Dendritic cell treated with granulocyte-macrophage colony-stimulating factor and Interleukin-4, amounts not matched to agents 40 ng/mL and 50 ng/mL, for 4 days (primary cell): Measurements from ENCODE around the gene LINS1.

Experiments
- H3K27ac Mint-ChIP-seq: one replicate; pipeline ENCODE4 v1.8.0; 2022; ENCODE audit warnings: mild to moderate bottlenecking, mixed read lengths
- H3K27me3 Mint-ChIP-seq: one replicate; pipeline ENCODE4 v1.8.0; 2022; ENCODE audit warnings: mild to moderate bottlenecking, mixed read lengths
- H3K36me3 Mint-ChIP-seq: one replicate; pipeline ENCODE4 v1.8.0; 2022; ENCODE audit warnings: low read depth, mixed read lengths
- H3K4me1 Mint-ChIP-seq: one replicate; pipeline ENCODE4 v1.8.0; 2022; ENCODE audit warnings: low read depth, mixed read lengths
- H3K4me3 Mint-ChIP-seq: one replicate; pipeline ENCODE4 v1.8.0; 2022; ENCODE audit warnings: mild to moderate bottlenecking, moderate library complexity, mixed read lengths
- H3K9me3 Mint-ChIP-seq: one replicate; pipeline ENCODE4 v1.8.0; 2022; ENCODE audit warnings: mixed read lengths
- intact Hi-C: fragments of 100-400 bp; cut with micrococcal nuclease; formaldehyde crosslinking; loops from one replicate; pipeline ENCODE4 v1.15.0; 2022

Gene LINS1, protein sequence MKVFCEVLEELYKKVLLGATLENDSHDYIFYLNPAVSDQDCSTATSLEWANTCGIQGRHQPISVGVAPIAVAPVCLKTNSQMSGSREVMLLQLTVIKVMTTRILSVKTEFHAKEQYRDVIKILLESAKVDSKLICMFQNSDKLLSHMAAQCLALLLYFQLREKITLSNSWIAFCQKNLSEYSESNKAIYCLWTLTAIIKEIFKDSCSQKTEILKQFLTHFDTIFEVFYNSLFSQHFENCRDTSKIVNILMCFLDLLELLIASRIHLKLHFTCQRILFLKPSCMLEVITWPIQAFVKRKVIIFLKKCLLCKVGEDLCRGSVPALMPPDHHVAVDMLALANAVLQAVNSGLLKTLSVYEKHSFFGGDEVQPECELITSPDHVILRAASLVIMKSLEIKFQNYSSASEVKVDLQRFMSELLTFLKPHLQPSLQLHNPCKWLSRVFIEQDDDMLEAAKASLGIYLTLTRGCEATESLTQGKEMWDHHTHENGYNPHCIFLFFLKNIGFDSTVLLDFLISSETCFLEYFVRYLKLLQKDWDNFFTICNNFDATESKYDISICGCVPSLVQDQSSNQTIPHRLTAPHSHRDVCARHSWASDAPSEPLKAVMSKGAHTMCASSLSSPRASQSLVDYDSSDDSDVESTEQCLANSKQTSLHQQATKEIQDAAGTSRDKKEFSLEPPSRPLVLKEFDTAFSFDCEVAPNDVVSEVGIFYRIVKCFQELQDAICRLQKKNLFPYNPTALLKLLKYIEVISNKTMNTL

DNA sequence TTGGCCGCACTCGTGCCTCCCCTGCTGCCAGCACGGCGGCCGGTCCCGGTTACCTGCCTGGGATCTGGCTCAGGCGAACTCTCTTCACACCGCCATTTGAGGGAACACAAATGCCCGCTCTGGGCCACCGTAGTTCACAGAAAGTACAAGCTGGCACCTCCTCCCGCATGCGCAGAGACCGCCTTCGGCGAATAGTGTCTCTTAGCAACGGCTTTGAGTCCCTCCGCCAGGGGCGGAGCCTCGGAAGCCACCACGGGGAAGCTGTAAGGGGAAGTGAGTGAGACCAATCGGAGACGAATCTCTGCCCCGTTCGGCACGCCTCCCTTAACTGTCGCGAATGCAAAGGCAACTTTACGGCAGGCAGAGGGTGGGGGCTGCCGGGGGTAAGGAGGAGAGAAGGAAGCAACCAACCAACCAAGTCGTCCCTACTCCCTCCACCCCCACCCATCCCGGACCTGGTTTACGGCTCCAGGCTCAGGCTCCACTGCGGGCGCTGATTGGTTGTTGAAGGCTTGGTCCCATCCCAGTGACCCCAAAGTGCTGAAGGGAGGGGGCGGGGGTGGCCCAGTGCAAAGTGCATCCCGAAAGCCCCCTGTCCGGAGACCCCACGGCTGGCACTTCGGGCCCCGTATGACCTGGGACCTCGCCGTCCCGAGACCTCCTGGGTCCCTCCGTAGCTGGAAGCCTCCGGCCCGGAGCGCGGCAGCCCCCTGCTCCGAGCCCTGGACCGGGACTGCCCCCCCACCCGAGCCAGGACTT, at the start of gene LINS1, which contains the start of gene ASB7:
Gene LINS1 (minus strand): TSS at position 121 of the 759 bp plus-strand sequence. CDS start 21,342 bp downstream, outside the sequence.
Gene ASB7 (plus strand): TSS at position 526 of the 759 bp plus-strand sequence. CDS start 9,628 bp downstream, outside the sequence.
- Mint-ChIP-seq H3K4me1 (peaks cover 32% of the 10 kb centered on the region), H3K27ac (no peak within 1 kb of the TSS)

DNA sequence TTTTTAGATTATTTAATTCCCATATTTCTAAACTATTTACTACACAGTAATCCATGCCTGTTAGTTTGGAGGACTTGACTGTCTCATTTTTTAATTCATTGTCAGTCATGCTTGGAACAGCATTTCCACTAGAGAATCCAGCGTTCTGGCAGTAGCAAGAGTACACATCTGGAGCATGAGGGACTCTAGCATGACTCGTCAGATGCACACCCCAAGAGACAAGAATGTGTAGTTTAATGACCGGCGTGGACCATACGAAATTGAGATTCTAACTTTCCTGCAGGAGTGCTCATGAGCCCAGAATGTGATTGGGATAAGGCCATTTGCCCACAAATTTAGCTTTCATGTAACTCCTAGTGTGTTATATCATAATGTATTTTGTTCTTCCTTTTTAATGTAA, 49.3 kb upstream of the LINS1 start:
- intact Hi-C loops, result no loop called here
- Mint-ChIP-seq H3K9me3 (no peaks in the 10 kb centered on the region), H3K27me3 (no peaks in the 10 kb centered on the region), H3K36me3 (peaks cover 35% of the 10 kb centered on the region), H3K4me3 (no peak overlapping the region), H3K4me1 (no peaks in the 10 kb centered on the region), H3K27ac (no peak overlapping the region)

More for the DNA sequence above, at the start of gene LINS1, which contains the start of gene ASB7:
- intact Hi-C loops, result loop anchor here (1.0 to 5.0 kb wide), 2 partner anchors 252 to 675 kb away; partner anchors contain the start of gene SELENOS
- H3K27me3 Mint-ChIP-seq, result no peaks in the 10 kb centered on the region
- no peak within 1 kb of the TSS for H3K4me3 Mint-ChIP-seq
- H3K9me3 Mint-ChIP-seq, result no peaks in the 10 kb centered on the region
- H3K36me3 Mint-ChIP-seq, result peaks cover 35% of the 10 kb centered on the region

DNA sequence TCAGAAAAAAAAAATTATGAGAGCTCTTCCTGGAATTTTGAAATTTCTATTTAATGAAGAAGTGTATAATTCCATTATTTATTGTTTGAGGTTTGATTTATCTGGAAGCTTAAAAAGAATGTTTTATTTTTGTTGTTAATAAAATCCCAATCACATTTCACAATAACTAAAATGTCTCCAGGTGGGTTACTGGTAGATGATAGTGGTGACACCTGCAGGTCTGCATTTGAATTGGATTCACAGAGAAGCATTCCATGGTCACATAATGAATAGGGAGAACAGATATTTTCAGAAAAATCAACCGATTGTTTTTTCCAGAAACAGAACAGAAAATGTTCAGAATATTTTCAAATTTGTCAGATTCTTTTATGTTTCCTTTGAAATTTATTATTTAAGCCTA, 48.7 kb upstream of the LINS1 start:
- intact Hi-C loops, result no loop called here
- Mint-ChIP-seq H3K4me3 (no peak overlapping the region), H3K9me3 (no peaks in the 10 kb centered on the region), H3K36me3 (peaks cover 35% of the 10 kb centered on the region), H3K27me3 (no peaks in the 10 kb centered on the region), H3K4me1 (no peaks in the 10 kb centered on the region), H3K27ac (no peak overlapping the region)

DNA sequence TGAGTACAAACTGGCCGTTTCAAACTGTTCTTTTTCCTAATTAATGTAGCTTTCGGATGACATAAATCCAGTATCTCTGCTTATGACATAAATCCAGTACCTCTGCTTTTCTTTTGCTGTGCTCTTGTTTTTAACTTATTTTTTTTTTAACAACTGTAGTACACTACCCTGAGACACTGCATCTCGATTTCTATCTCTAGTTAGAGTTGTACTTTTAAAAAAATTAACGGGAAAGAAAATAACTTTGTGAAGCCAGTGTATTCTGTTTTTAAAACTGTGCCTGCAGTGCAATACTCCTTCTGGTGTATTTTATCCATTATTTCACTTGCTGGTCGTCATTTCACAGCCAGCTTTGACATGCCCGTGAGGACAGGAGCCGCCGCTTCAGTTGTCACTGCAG, 47.0 kb upstream of the LINS1 start:
- Mint-ChIP-seq H3K9me3 (no peaks in the 10 kb centered on the region), H3K4me3 (no peak overlapping the region), H3K4me1 (no peaks in the 10 kb centered on the region), H3K27ac (no peak overlapping the region), H3K36me3 (peaks cover 35% of the 10 kb centered on the region), H3K27me3 (no peaks in the 10 kb centered on the region)
- intact Hi-C loops, result loop anchor here (10.0 kb wide), 1 partner anchor 246 kb away; no protein-coding TSS in a partner anchor

DNA sequence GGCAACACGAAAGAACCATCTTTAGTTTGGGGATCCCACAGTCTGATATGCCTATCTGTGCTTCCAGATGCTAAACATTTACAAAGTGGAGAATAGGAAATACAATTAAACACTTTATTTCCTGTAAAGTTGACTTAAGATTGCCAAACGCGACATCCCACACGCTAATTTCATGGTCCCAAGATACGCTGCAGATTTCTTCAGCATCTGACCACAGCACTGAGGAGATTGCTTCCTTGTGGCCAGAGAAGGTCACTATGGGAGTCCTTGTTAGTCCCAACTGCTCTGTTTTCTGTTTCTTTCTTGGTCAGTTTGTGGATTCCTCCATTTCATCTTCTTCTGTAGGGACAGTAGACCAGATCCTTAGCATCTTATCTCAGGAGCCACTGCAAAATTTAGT, 43.7 kb upstream of the LINS1 start:
- H3K9me3 Mint-ChIP-seq, result no peaks in the 10 kb centered on the region
- H3K27ac Mint-ChIP-seq, result no peak overlapping the region
- H3K4me3 Mint-ChIP-seq, result no peak overlapping the region
- no peaks in the 10 kb centered on the region for H3K27me3 Mint-ChIP-seq
- intact Hi-C loops, result loop anchor here (10.0 kb wide), 1 partner anchor 249 kb away; no protein-coding TSS in a partner anchor
- H3K4me1 Mint-ChIP-seq, result peaks cover 18% of the 10 kb centered on the region
- H3K36me3 Mint-ChIP-seq, result peaks cover 22% of the 10 kb centered on the region

DNA sequence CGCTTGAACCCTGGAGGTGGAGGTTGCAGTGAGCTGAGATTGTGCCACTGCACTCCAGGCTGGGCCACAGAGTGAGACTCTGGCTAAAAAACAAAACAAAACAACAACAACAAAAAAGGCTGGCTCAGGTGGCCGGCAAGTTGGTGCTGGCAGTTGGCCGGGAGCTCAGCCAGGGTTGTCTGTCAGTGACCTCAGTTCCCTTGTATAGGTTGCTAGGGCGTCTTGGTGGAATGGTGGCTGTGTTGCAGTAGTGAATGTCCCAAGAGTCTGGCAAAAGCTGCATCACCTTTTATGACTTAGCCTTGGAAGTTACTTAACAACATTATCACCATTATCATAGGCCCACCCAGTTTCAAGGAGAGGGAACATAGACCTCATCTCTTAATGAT, 41.0 kb upstream of the LINS1 start:
- Mint-ChIP-seq H3K27ac (no peak overlapping the region), H3K4me3 (no peak overlapping the region), H3K4me1 (peaks cover 18% of the 10 kb centered on the region), H3K9me3 (no peaks in the 10 kb centered on the region), H3K27me3 (no peaks in the 10 kb centered on the region), H3K36me3 (no peaks in the 10 kb centered on the region)
- intact Hi-C loops, result loop anchor here (10.0 kb wide), 1 partner anchor 252 kb away; no protein-coding TSS in a partner anchor

DNA sequence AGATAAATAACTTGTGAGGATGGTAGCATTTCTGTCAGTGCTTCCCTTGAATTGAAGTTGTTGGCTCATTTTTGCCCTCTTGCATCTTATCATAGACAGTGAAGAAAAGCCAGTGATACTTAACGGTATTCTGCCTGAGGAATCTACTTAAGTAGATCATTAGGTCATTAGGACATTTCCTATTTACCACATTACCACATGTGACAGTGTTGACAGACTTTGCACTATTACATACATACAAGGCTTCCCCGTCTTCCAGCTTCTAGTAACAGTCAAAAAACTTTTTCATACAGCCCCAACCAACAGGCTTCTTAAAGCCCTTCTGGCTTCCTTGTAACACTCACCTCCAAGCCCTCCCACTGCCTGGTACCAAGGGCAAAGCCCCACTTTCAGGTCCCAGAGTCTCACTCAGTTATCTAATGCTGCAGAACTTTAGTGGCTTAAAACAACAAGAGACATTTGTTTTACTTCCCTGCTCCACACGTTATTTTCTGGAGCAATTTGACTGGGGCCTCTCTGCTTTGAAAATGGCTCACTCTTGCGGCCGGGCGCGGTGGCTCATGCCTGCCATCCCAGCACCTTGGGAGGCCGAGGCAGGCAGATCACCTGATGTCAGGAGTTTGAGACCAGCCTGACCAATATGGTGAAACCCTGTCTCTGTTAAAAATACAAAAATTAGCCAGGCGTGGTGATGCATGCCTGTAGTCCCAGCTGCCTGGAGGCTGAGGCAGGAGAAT, 40.4 kb upstream of the LINS1 start:
- intact Hi-C loops, result loop anchor here (10.0 kb wide), 1 partner anchor 252 kb away; no protein-coding TSS in a partner anchor
- peaks cover 18% of the 10 kb centered on the region for H3K4me1 Mint-ChIP-seq
- no peaks in the 10 kb centered on the region for H3K9me3 Mint-ChIP-seq
- H3K27ac Mint-ChIP-seq, result no peak overlapping the region
- no peaks in the 10 kb centered on the region for H3K36me3 Mint-ChIP-seq
- no peaks in the 10 kb centered on the region for H3K27me3 Mint-ChIP-seq
- H3K4me3 Mint-ChIP-seq, result no peak overlapping the region

DNA sequence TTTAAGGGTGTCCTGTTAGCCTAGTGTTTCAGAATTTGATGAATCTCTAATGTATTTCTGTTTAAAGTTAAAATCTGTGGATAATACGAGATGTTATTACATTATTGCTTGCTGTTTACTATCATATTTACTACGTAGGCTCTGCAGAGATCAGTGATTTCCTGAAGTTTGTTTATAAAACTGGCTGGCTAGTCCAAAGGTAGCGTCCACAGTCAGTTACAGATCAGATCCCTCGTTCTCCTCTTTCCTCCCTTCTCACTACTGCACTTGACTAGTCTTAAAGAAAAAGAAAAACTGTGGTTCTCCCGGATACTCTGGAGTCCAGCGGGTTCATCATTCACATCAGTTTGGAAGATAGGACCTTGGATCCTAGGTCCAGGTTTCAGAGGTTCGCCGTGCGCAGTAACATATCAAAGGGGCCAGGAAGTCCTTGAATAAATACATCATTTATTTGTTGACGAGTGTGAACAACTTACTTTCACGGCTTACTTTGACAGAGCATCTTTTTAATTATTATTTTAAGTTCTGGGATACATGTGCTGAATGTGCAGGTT, 36.3 kb upstream of the LINS1 start:
- H3K9me3 Mint-ChIP-seq, result no peaks in the 10 kb centered on the region
- H3K4me3 Mint-ChIP-seq, result no peak overlapping the region
- no peak overlapping the region for H3K27ac Mint-ChIP-seq
- no peaks in the 10 kb centered on the region for H3K27me3 Mint-ChIP-seq
- intact Hi-C loops, result no loop called here
- H3K36me3 Mint-ChIP-seq, result peaks cover 23% of the 10 kb centered on the region
- H3K4me1 Mint-ChIP-seq, result peaks cover 22% of the 10 kb centered on the region

DNA sequence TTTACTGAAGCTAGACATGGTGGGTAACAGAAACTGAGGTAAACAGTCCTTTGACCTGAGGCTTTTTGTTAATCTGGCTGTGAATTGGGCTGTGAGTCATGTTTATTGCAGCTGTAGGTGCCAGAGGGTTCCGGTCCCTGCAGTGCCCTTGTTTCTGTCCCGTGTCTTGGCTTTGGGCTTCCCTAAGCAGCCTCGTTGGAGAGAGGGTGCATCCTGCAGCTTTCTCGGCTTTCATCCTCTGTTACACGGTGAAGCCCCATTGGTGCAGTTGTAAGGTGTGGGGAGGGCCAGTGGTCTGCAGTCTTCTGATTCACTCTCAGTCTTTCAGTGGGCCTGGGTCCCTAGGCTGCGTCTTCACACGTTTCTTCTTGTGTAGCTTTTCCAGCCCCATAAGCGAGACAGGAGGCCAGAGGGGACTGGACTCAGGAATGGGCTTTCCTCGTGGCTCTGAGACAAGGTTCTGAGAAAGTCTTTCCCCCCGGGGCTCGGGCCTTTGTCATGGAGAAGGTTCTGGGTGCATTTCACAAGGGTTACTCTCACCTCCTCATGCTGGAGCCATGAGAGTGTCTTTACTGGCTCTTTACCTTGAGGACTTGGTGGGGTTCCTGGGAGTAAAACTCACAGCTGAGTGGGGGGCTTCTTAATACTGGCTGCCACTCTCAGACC, 33.6 kb upstream of the LINS1 start:
- intact Hi-C loops, result no loop called here
- no peaks in the 10 kb centered on the region for H3K27me3 Mint-ChIP-seq
- no peaks in the 10 kb centered on the region for H3K9me3 Mint-ChIP-seq
- peaks cover 11% of the 10 kb centered on the region for H3K4me1 Mint-ChIP-seq
- peaks cover 50% of the 10 kb centered on the region for H3K36me3 Mint-ChIP-seq
- H3K4me3 Mint-ChIP-seq, result no peak overlapping the region
- H3K27ac Mint-ChIP-seq, result no peak overlapping the region

DNA sequence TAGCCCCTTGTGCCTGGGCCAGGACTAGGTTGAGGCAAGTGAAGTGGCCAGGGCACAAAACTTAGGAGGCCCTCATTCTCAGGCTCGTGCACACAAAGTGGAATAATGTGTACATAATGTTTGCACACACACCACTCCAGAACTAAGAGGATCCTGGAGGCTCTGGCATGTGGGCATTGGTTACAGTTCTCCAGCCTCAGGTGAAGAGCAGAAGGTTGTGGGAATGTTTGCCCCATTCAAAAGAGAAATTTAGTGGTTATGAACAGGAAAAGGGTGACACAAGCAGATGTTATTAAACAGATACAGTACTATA, 31.7 kb upstream of the LINS1 start:
- Mint-ChIP-seq H3K27ac (no peak overlapping the region), H3K36me3 (peaks cover 69% of the 10 kb centered on the region), H3K4me1 (peaks cover 11% of the 10 kb centered on the region)

DNA sequence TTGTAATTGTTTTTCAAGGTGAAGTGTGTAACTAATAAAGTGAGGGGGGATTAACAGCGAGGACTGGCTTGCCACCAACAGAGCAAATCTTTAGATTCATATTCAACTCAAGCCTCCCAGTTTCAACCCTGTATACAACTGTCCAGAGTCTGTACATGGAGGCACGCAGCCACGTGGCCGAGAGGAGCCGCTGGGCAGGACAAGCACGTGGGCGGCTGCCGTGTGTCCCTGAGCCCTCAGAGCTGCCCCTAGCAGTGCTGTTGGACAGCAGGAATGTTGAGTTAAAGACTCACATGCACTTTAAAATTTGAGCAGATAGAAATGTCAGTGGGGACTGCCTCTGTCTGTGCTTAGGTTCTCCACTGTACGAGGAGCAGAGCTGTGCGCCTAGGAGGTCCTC, 29.8 kb upstream of the LINS1 start:
- Mint-ChIP-seq H3K27me3 (no peaks in the 10 kb centered on the region), H3K4me3 (no peak overlapping the region), H3K9me3 (no peaks in the 10 kb centered on the region), H3K36me3 (peaks cover 75% of the 10 kb centered on the region), H3K4me1 (peaks cover 11% of the 10 kb centered on the region), H3K27ac (no peak overlapping the region)
- intact Hi-C loops, result no loop called here

More for the DNA sequence above, 31.7 kb upstream of the LINS1 start:
- intact Hi-C loops, result no loop called here
- Mint-ChIP-seq H3K4me3 (no peak overlapping the region), H3K27me3 (no peaks in the 10 kb centered on the region), H3K9me3 (no peaks in the 10 kb centered on the region)

DNA sequence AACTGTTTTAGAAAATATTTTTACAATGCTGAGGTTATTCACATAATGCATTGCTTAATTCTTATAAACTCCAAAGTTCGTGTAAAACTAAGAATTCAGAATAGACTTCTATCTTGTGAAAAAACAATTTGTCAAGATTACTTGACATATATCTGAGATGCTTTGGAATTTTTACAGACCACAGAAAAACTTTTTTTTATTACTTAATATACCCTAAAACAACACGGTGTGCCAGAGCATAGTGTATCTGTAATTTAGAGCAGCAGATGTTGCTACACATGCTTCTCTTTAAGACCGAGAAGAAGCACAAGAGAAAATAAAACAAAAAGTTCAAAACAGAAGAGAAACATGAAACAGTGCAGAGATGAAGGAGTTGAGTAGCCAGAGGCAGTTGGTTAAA, 26.8 kb upstream of the LINS1 start:
- Mint-ChIP-seq H3K4me3 (no peak overlapping the region), H3K36me3 (peaks cover 57% of the 10 kb centered on the region), H3K4me1 (peaks cover 11% of the 10 kb centered on the region), H3K9me3 (no peaks in the 10 kb centered on the region), H3K27me3 (no peaks in the 10 kb centered on the region), H3K27ac (no peak overlapping the region)
- intact Hi-C loops, result loop anchor here (1.0 to 2.0 kb wide), 2 partner anchors 245 to 380 kb away; no protein-coding TSS in a partner anchor
